Activated T-cell treated with anti-CD3 and anti-CD28 coated beads, Interleukin-2, amount 50 U/mL, for 48 hours (primary cell): ENCODE results near the gene PXN.
"Not testable (repeated sequence)": the region's sequence is repeated elsewhere in the genome, so short reads cannot be mapped to it uniquely, and the experiment has no call there.

Source experiments
- DNase-seq, 2 experiments: peaks; one replicate each; pipeline ENCODE4 v3.0.0-alpha.2; 2020

Gene PXN

GRCh38 chr12:120239776-120240494 lies 25.6 kb downstream of the PXN start:
- DNase-seq: no peak

- DNase-seq: no peak
Observed at GRCh38 chr12:120238839-120239445, 26.6 kb downstream of the PXN start.

GRCh38 chr12:120238217-120238616 lies 27.3 kb downstream of the PXN start:
- DNase-seq: no peak

- no peak for DNase-seq
Observed at GRCh38 chr12:120237360-120238171, 28.0 kb downstream of the PXN start.

GRCh38 chr12:120236809-120237208 lies 28.7 kb downstream of the PXN start:
- DNase-seq: not testable (repeated sequence)

- no peak for DNase-seq
Observed at GRCh38 chr12:120235369-120236323, 29.9 kb downstream of the PXN start.

GRCh38 chr12:120234643-120235368 lies 30.7 kb downstream of the PXN start:
- no peak for DNase-seq

GRCh38 chr12:120231316-120232011 lies 34.1 kb downstream of the PXN start:
- DNase-seq: peak; percentile 85 to 88

- DNase-seq: peak; percentile 27 to 31
Observed at GRCh38 chr12:120230974-120231315, 34.6 kb downstream of the PXN start.

- no peak for DNase-seq
Observed at GRCh38 chr12:120230326-120230973, 35.1 kb downstream of the PXN start.

GRCh38 chr12:120229487-120230325 lies 35.8 kb downstream of the PXN start:
- no peak for DNase-seq

- peak in 1 of 2 experiments; percentile 34 for DNase-seq
Observed at GRCh38 chr12:120229071-120229486, 36.5 kb downstream of the PXN start.

- DNase-seq: peak; percentile 93 to 94
Observed at GRCh38 chr12:120228291-120229070, 37.0 kb downstream of the PXN start.

GRCh38 chr12:120228041-120228290 lies 37.6 kb downstream of the PXN start:
- DNase-seq: no peak

- DNase-seq: no peak
Observed at GRCh38 chr12:120227233-120228040, 38.1 kb downstream of the PXN start.

- DNase-seq: peak; percentile 45 to 48
Observed at GRCh38 chr12:120225852-120226640, 39.5 kb downstream of the PXN start.

- no peak for DNase-seq
Observed at GRCh38 chr12:120225200-120225558, 40.4 kb downstream of the PXN start.
